Transverse colon (tissue), 4 donors: ENCODE data around the gene KRI1. TPM values are rescaled to one million over a fixed set of nuclear protein-coding genes. Genes with fewer than 3 reads are reported as not detected.
A peak's percentile ranks its signal among the peaks of the same experiment; 100 is the strongest.

Source experiments
- DNase-seq: peaks from one replicate; pipeline ENCODE4 v3.0.0-alpha.2; 2019
- H3K27ac ChIP-seq, 4 donors: fragments of 200-600 bp; sonication (generic); 2 replicates each; pipeline ENCODE4 v1.5.1; 2016 to 2018; ENCODE audit warnings: inconsistent platforms in 4 of 4
- H3K27me3 ChIP-seq: fragments of 200-600 bp; sonication (generic); 2 replicates; pipeline ENCODE4 v1.5.1; 2017; ENCODE audit warnings: inconsistent platforms
- H3K36me3 ChIP-seq, 4 donors: fragments of 200-600 bp; sonication (generic); 2 replicates each; pipeline ENCODE4 v1.5.1; 2017 to 2019; ENCODE audit warnings: inconsistent platforms in 4 of 4
- H3K4me1 ChIP-seq, 4 donors: fragments of 200-600 bp; sonication (generic); 2 replicates each; pipeline ENCODE4 v1.5.1; 2017 to 2020; ENCODE audit warnings: inconsistent platforms in 4 of 4
- H3K4me3 ChIP-seq, 4 donors: fragments of 200-600 bp; sonication (generic); 1 replicate in 1 of 4; 2 replicates in 3 of 4; pipeline versions ENCODE4 v1.5.1 to v1.6.1; 2017 to 2019; ENCODE audit warnings: inconsistent platforms in 4 of 4
- H3K9me3 ChIP-seq, 2 donors: fragments of 200-600 bp; sonication (generic); 2 replicates each; pipeline ENCODE4 v1.5.1; 2017 to 2019; ENCODE audit warnings: inconsistent platforms in 2 of 2
- EP300 ChIP-seq: sonication (generic); formaldehyde crosslinking; IDR thresholded peaks from one replicate; pipeline ENCODE4 v1.6.1; 2017; ENCODE audit warnings: antibody characterized with exemption, low read depth
- POLR2A ChIP-seq: fragments of 450-650 bp; IDR thresholded peaks from one replicate; pipeline ENCODE4 v1.6.1; 2016; ENCODE audit warnings: antibody characterized with exemption, mild to moderate bottlenecking, moderate library complexity
- POLR2AphosphoS5 ChIP-seq, 3 donors: sonication (generic); formaldehyde crosslinking; IDR thresholded peaks; one replicate each; pipeline ENCODE4 v1.6.1; 2016; ENCODE audit warnings: antibody characterized with exemption in 3 of 3
- WGBS, 2 donors: methylation state at CpG; one replicate each; pipeline ENCODE4 v1.1.5; 2018; ENCODE audit warnings: low coverage in 1 of 2; 5-methylcytosine and 5-hydroxymethylcytosine counted together
- in situ Hi-C, 4 donors: fragments of 200-750 bp; cut with MboI; loops; one replicate each; pipeline versions ENCODE4 v1.15.0 to v1.15.1; 2017; ENCODE audit warnings: low sequenced_read_pairs in 3 of 4, low pct_ligation_motif_present in 1 of 4, low pct_unique_long_range_greater_than_20kb in 1 of 4
- intact Hi-C: fragments of 100-400 bp; cut with DNase I; formaldehyde crosslinking; loops from one replicate; pipeline ENCODE4 v1.15.1; 2023; ENCODE audit warnings: low total_unique reads
- total RNA-seq, 4 donors: library from RNA; depleted of rRNA; stranded (reverse); fragments of >200 nt; gene quantifications; one replicate each; pipeline ENCODE4 v1.1.0, GENCODE V29; 2016
- TF ChIP-seq, protein P1 (sequence below), 5 experiments: fragments of 200-600 bp in 3 of 5; fragments of 450-650 bp in 2 of 5; sonication (generic) in 3 of 5; IDR thresholded peaks; 1 replicate in 2 of 5; 2 replicates in 3 of 5; pipeline ENCODE4 v1.5.1; 2016 to 2017; ENCODE audit warnings: antibody characterized with exemption in 5 of 5, inconsistent platforms in 3 of 5, mild to moderate bottlenecking in 2 of 5, moderate library complexity in 1 of 5

KRI1 gene
- total RNA-seq, 4 donors from 2014 or later, result 12.7 to 53.1 (median 27.9) TPM

DNA sequence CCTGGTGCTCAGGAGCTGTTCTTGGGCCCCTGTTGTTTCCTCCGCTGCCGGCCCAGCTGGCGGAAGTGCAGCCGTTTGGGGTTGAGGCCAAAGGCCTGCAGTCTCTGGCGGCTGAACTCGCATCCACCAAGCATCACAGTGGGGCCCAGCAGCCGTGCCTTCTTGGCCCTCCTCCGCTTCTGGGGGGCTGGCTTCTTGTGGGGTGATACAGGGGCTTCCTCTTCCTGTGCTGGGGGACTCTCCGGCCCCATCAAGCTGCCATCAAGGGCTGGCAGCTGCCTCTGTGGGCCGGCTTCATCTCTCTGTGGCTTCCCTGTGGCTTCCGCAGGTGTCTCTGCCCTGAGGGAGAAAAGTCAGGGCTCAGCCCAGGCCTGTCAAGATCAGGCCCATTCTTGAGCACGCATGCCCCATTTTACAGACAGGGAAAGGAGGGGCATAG, 11.8 kb downstream of the KRI1 start:
- Histone ChIP-seq H3K4me1 (peaks cover 3 to 41% (median 13%) of the 10 kb centered on the region in 4 donors), H3K36me3 (peaks cover 0 to 36% (median 17%) of the 10 kb centered on the region in 4 donors), H3K9me3 (no peaks in the 10 kb centered on the region), H3K27ac (peak overlapping the region; percentile 10 to 35 (median 29)), H3K4me3 (no peak overlapping the region), H3K27me3 (no peaks in the 10 kb centered on the region)
- no peak for TF ChIP-seq POLR2A
- no peak for TF ChIP-seq POLR2AphosphoS5 (IDR thresholded peaks at IDR 0.05)
- TF ChIP-seq, protein P1, sequence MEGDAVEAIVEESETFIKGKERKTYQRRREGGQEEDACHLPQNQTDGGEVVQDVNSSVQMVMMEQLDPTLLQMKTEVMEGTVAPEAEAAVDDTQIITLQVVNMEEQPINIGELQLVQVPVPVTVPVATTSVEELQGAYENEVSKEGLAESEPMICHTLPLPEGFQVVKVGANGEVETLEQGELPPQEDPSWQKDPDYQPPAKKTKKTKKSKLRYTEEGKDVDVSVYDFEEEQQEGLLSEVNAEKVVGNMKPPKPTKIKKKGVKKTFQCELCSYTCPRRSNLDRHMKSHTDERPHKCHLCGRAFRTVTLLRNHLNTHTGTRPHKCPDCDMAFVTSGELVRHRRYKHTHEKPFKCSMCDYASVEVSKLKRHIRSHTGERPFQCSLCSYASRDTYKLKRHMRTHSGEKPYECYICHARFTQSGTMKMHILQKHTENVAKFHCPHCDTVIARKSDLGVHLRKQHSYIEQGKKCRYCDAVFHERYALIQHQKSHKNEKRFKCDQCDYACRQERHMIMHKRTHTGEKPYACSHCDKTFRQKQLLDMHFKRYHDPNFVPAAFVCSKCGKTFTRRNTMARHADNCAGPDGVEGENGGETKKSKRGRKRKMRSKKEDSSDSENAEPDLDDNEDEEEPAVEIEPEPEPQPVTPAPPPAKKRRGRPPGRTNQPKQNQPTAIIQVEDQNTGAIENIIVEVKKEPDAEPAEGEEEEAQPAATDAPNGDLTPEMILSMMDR (IDR thresholded peaks at IDR 0.05), result no peak
- TF ChIP-seq EP300, result no peak
- intact Hi-C loops, result no loop called here
- peak; percentile 46 for DNase-seq
- in situ Hi-C loops, result no loop called here
- WGBS, 2 donors, result 61% methylated on average over 11 of the region's 12 CpGs; no CpG with 5 or more reads in 1 of the 2 donors

DNA sequence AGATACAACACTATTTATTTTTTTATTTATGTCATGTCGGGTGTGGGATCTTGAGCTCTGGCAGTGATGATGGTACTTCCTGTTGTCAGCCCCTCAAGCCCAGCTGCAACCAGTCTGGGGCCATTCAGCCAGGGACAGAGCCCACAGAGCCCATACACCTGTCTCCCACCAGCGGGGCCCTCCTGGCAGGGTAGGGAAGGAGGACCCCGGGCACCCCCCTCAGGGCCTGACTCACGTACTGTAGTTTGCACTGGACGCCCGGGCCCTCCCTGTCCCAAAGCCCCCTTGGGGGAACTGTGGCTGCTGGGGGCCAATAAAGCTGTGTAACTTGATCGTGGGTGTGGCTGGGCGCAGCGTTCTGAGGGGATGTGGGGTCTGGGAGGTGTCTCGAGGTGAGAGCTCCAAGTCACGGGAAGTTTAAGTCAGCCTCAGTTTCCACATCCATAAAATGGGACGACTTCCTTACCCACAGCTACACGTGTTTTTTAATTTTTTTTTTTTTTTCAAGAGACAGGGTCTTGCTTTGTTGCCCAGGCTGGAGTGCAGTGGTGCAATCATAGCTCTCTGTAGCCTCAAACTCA, 12.6 kb downstream of the KRI1 start:
- in situ Hi-C loops (no loop called here), intact Hi-C loops (no loop called here)
- 44 to 65% methylated on average over 7 to 13 of the region's 13 CpGs for WGBS, 2 donors

DNA sequence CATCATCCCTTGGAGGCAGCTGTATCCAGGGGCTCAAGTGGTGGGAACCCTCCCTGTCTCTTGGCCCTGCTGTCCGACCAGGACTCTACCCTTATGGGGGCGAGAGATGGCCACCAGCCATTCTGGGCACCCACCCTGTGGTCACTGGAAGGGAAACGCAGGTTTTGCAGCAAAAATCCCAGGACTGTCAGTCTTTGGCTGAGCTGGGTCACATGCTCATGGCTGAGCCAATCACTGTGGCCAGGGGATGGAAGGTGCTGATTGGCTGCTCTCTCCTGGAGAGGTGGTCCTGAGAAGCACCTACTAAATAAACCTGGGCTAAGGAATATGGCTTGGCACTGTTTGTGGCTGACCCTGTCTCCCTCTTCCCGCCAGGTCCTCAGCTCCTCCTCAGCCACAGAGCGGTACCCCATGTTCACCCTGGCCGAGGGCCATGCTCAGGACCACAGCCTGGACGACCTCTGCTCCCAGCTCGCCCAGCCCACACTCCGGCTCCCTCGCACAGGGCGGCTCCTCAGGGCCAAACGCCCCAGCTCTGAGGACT, 13.2 kb downstream of the KRI1 start:
- intact Hi-C loops, result no loop called here
- H3K27ac ChIP-seq, result peak overlapping the region; percentile 34 to 55 (median 42)
- no peak for DNase-seq
- no peaks in the 10 kb centered on the region for H3K27me3 ChIP-seq
- 35 to 75% methylated on average over 4 to 12 of the region's 12 CpGs for WGBS, 2 donors
- H3K4me3 ChIP-seq, result no peak overlapping the region
- in situ Hi-C loops, result no loop called here
- H3K4me1 ChIP-seq, result peaks cover 3 to 41% (median 13%) of the 10 kb centered on the region in 4 donors
- H3K9me3 ChIP-seq, result no peaks in the 10 kb centered on the region
- H3K36me3 ChIP-seq, result peaks cover 0 to 44% (median 17%) of the 10 kb centered on the region in 4 donors
- TF ChIP-seq, protein P1 (IDR thresholded peaks at IDR 0.05), result no peak
- TF ChIP-seq POLR2AphosphoS5 (IDR thresholded peaks at IDR 0.05), result peak in 1 of 3 donors; percentile 5
- TF ChIP-seq EP300, result no peak
- no peak for TF ChIP-seq POLR2A

More for the DNA sequence above, 12.6 kb downstream of the KRI1 start:
- no peaks in the 10 kb centered on the region for H3K27me3 ChIP-seq
- H3K27ac ChIP-seq, result peak overlapping the region; percentile 30 to 48 (median 34)
- DNase-seq, result no peak
- TF ChIP-seq, protein P1 (IDR thresholded peaks at IDR 0.05), result no peak
- TF ChIP-seq EP300 (no peak), POLR2AphosphoS5 (IDR thresholded peaks at IDR 0.05) (no peak), POLR2A (no peak)
- no peak overlapping the region for H3K4me3 ChIP-seq
- H3K9me3 ChIP-seq, result no peaks in the 10 kb centered on the region
- peaks cover 3 to 41% (median 13%) of the 10 kb centered on the region in 4 donors for H3K4me1 ChIP-seq
- peaks cover 0 to 43% (median 17%) of the 10 kb centered on the region in 4 donors for H3K36me3 ChIP-seq

DNA sequence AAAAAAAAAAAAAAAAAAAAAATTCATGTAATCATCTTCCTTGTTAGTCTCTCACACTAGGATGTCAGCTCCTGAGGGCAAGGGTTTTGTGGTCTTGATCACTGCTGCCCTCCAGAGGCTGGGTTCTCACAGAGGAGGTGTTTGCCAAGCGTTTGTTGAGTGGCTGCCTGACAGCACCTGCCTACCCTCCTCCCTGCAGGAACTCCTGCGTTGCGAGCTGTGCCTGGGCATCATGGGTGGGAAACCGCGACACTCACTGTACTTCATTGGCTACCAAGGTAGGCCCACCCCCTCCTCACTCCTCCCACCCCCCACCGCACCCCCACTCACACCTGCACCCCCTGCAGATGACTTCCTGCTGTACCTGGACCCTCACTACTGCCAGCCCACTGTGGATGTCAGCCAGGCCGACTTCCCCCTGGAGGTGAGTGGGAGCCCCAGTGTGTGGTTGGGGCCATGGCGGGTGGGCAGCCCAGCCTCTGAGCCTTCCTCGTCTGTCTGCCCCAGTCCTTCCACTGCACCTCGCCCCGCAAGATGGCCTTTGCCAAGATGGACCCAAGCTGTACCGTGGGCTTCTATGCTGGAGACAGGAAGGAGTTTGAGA, 14.0 kb downstream of the KRI1 start:
- in situ Hi-C loops (no loop called here), intact Hi-C loops (no loop called here)
- WGBS, 2 donors, result 87 to 93% methylated on average over 9 to 12 of the region's 12 CpGs
- Histone ChIP-seq H3K4me1 (peaks cover 3 to 41% (median 13%) of the 10 kb centered on the region in 4 donors), H3K27me3 (no peaks in the 10 kb centered on the region), H3K9me3 (no peaks in the 10 kb centered on the region), H3K4me3 (no peak overlapping the region), H3K36me3 (peaks cover 0 to 49% (median 17%) of the 10 kb centered on the region in 4 donors), H3K27ac (peak overlapping the region; percentile 3 to 68 (median 44))
- peak; percentile 46 for DNase-seq
- TF ChIP-seq POLR2AphosphoS5 (IDR thresholded peaks at IDR 0.05), result no peak
- no peak for TF ChIP-seq POLR2A
- TF ChIP-seq EP300, result no peak
- TF ChIP-seq, protein P1 (IDR thresholded peaks at IDR 0.05), result no peak
